Right cardiac atrium (tissue), 5 donors: ENCODE results near the gene EIF4E1B. TPM values are rescaled to one million over a fixed set of nuclear protein-coding genes. Genes with fewer than 3 reads are reported as not detected.
A peak's percentile ranks its signal among the peaks of the same experiment; 100 is the strongest.

ENCODE experiments used
- ATAC-seq, 2 donors: fragments of 200-7000 bp; cut with Tn5 transposase; one replicate each; pipeline versions ENCODE4 v1.8.0 to v1.9.1; 2020; ENCODE audit warnings: moderate library complexity in 2 of 2, mild to moderate bottlenecking in 1 of 2
- DNase-seq, 3 donors: peaks; one replicate each; pipeline ENCODE4 v3.0.0-alpha.2; 2020
- H3K27ac ChIP-seq: one replicate; pipeline ENCODE4 v1.5.1; 2013; ENCODE audit warnings: mild to moderate bottlenecking, low read length, control low read depth, moderate library complexity
- H3K27me3 ChIP-seq: one replicate; pipeline ENCODE4 v1.6.1; 2013; ENCODE audit not compliant: control insufficient read depth, insufficient read depth
- H3K4me1 ChIP-seq: one replicate; pipeline ENCODE4 v1.6.1; 2013; ENCODE audit warnings: low read length; ENCODE audit not compliant: control insufficient read depth, insufficient read depth
- H3K4me3 ChIP-seq: one replicate; pipeline ENCODE4 v1.5.1; 2013; ENCODE audit warnings: low read length, control low read depth
- H3K9me3 ChIP-seq: one replicate; pipeline ENCODE4 v1.6.1; 2013; ENCODE audit warnings: low read length; ENCODE audit not compliant: control insufficient read depth
- WGBS: extraction: QIAGEN DNeasy Blood & Tissue Kit; methylation state at CpG from one replicate; pipeline ENCODE4 v1.1.7; 2013; 5-methylcytosine and 5-hydroxymethylcytosine counted together
- intact Hi-C, 4 donors: fragments of 100-400 bp; cut with DNase I; formaldehyde crosslinking; loops; one replicate each; pipeline versions ENCODE4 v1.11.0 to v1.14.0; 2022 to 2023
- microRNA-seq, 2 donors: library from miRNA; unstranded; fragments of <30 nt; microRNA quantifications; one replicate each; pipeline ENCODE4 v1.2.0, GENCODE V29; 2020 to 2021
- polyA plus RNA-seq: library from polyadenylated mRNA; stranded (reverse); fragments of 200-250 nt; gene quantifications from one replicate; pipeline ENCODE4 v1.2.3, GENCODE V29; 2013
- total RNA-seq, 4 donors: library from RNA; stranded (reverse); fragmentation: NEBNext Ultra II Directional; extraction: Animal tissue kit (Norgen Biotek cat#: 25700); gene quantifications; one replicate each; pipeline ENCODE4 v1.2.1, GENCODE V29; 2021
- donor health status: healthy with polysubstance abuse.
- donor health status: DM: no; HTN: yes; CAD: no.
- donor health status: DM: no; HTN: no; CAD: no.
- donor health status: DM: no; HTN: yes; CAD: no; lungs with severe emphysema.
- donor health status: DM: yes; HTN: yes; CAD: no.

Gene EIF4E1B
- total and polyA plus RNA-seq, 5 donors = not detected

- DNase-seq = no peak
- intact Hi-C loops = no loop called here
- WGBS = 86% methylated on average over 10 of the region's 10 CpGs
- no peak overlapping the region for H3K27ac ChIP-seq
- H3K4me1 ChIP-seq = no peaks in the 10 kb centered on the region
- H3K9me3 ChIP-seq = no peaks in the 10 kb centered on the region
- no peak overlapping the region for H3K4me3 ChIP-seq
- no peaks in the 10 kb centered on the region for H3K27me3 ChIP-seq
- ATAC-seq = no peak
Measured at GRCh38 chr5:176694146-176694545, 63.7 kb downstream of the EIF4E1B start.

- Histone ChIP-seq H3K27ac (no peak overlapping the region), H3K9me3 (no peaks in the 10 kb centered on the region), H3K4me1 (no peaks in the 10 kb centered on the region), H3K27me3 (no peaks in the 10 kb centered on the region), H3K4me3 (no peak overlapping the region)
- intact Hi-C loops = no loop called here
- ATAC-seq (no peak), DNase-seq (peak in 1 of 3 donors; percentile 24)
- 76% methylated on average over 9 of the region's 9 CpGs for WGBS
Measured at GRCh38 chr5:176694631-176695030, 64.2 kb downstream of the EIF4E1B start.

- peak; percentile 76 to 77 for ATAC-seq
- intact Hi-C loops = no loop called here
Measured at GRCh38 chr5:176695073-176695472, 64.6 kb downstream of the EIF4E1B start.

More at GRCh38 chr5:176695073-176695472, 64.6 kb downstream of the EIF4E1B start:
- H3K9me3 ChIP-seq = no peaks in the 10 kb centered on the region
- no peaks in the 10 kb centered on the region for H3K27me3 ChIP-seq
- 53% methylated on average over 8 of the region's 8 CpGs for WGBS
- H3K27ac ChIP-seq = no peak overlapping the region
- no peak overlapping the region for H3K4me3 ChIP-seq
- no peaks in the 10 kb centered on the region for H3K4me1 ChIP-seq
- DNase-seq = peak in 1 of 3 donors; percentile 36

Small RNA genes lying within 50 kb of the gene (microRNA-seq; reads per million reads assigned to microRNA genes)
- 0 reads per million in 2 donors for gene MIR4281

Other genes with a start within 250 kb of the EIF4E1B start
- 10 to 100 TPM; 16.6 to 23.3 (median 17.9) TPM for gene NOP16, start 242.1 kb upstream of the EIF4E1B start, total RNA-seq
- 28.8 TPM for gene NOP16, start 242.1 kb upstream of the EIF4E1B start, polyA plus RNA-seq
- 100 to 1,000 TPM; 164 to 215 (median 180) TPM for gene HIGD2A, start 241.9 kb upstream of the EIF4E1B start, total RNA-seq
- 349 TPM for gene HIGD2A, start 241.9 kb upstream of the EIF4E1B start, polyA plus RNA-seq
- gene CLTB, start 214.1 kb upstream of the EIF4E1B start, total RNA-seq = 100 to 1,000 TPM; 209 to 219 (median 212) TPM
- gene CLTB, start 214.1 kb upstream of the EIF4E1B start, polyA plus RNA-seq = 329 TPM
- 10 to 100 TPM; 17.6 to 25.2 (median 18.8) TPM for gene FAF2, start 182.3 kb upstream of the EIF4E1B start, total RNA-seq
- gene FAF2, start 182.3 kb upstream of the EIF4E1B start, polyA plus RNA-seq = 9.7 TPM
- 10 to 100 TPM; 19.6 to 31.7 (median 26.4) TPM for gene RNF44, start 93.3 kb upstream of the EIF4E1B start, total RNA-seq
- 16.5 TPM for gene RNF44, start 93.3 kb upstream of the EIF4E1B start, polyA plus RNA-seq
- gene CDHR2, start 81.3 kb upstream of the EIF4E1B start, total RNA-seq = under 1 TPM in 3 of 4 donors, not detected in 1; 0.40 to 0.92 (median 0.47) TPM
- gene CDHR2, start 81.3 kb upstream of the EIF4E1B start, polyA plus RNA-seq = not detected
- gene GPRIN1, start 20.5 kb upstream of the EIF4E1B start, total RNA-seq = under 1 TPM; 0.34 to 0.62 (median 0.46) TPM
- 0.23 TPM for gene GPRIN1, start 20.5 kb upstream of the EIF4E1B start, polyA plus RNA-seq
- 1 to 10 TPM in 1 of 4 donors, under 1 TPM in 2, not detected in 1; 0.74 to 3.2 (median 0.88) TPM for gene SNCB, start 141 bp upstream of the EIF4E1B start, total RNA-seq
- gene SNCB, start 141 bp upstream of the EIF4E1B start, polyA plus RNA-seq = 2.3 TPM
- 10 to 100 TPM; 16.1 to 23.7 (median 18.8) TPM for gene TSPAN17, start 16.8 kb downstream of the EIF4E1B start, total RNA-seq
- 15.8 TPM for gene TSPAN17, start 16.8 kb downstream of the EIF4E1B start, polyA plus RNA-seq
- gene UNC5A, start 179.9 kb downstream of the EIF4E1B start, total RNA-seq = under 1 TPM; 0.17 to 0.85 (median 0.44) TPM
- gene UNC5A, start 179.9 kb downstream of the EIF4E1B start, polyA plus RNA-seq = 0.68 TPM